ENCODE results near the gene HSDL1. TPM values are rescaled to one million over a fixed set of nuclear protein-coding genes. Genes with fewer than 3 reads are reported as not detected.

The HSDL1 gene
- total and polyA plus RNA-seq, 7 donors: 11.7 to 39.3 (median 20.4) TPM

GRCh38 chr16:84183572-84183875, 38.5 kb upstream of the HSDL1 start:
- no peaks in the 10 kb centered on the region for H3K9me3 ChIP-seq
- no peak for ATAC-seq
- 87 to 95% (median 91%) methylated on average over 5 of the region's 5 CpGs for WGBS, 3 donors
- no peak overlapping the region for H3K27ac ChIP-seq
- TF ChIP-seq CTCF (IDR thresholded peaks at IDR 0.05): no peak
- no peaks in the 10 kb centered on the region for H3K27me3 ChIP-seq (ENCODE audit: insufficient read depth in 3 of 3, low read length in 2 of 3)
- peaks cover 11% of the 10 kb centered on the region for H3K4me1 ChIP-seq
- peaks cover 6 to 60% of the 10 kb centered on the region in 2 donors for H3K36me3 ChIP-seq (ENCODE audit: insufficient read depth in 1 of 2, low read depth in 1 of 2)
- intact Hi-C loops (cut with DNase I): loop anchor here (10.0 kb wide), 2 partner anchors 219 to 229 kb away; partner anchors contain the start of genes NECAB2 (in 1 of the 2) and OSGIN1 (in 1 of the 2)
- DNase-seq: no peak
- no peak overlapping the region for H3K4me3 ChIP-seq

- DNase-seq (no peak), ATAC-seq (no peak)
- TF ChIP-seq CTCF (IDR thresholded peaks at IDR 0.05): no peak
- H3K9me3 ChIP-seq: no peaks in the 10 kb centered on the region
- H3K4me1 ChIP-seq: peaks cover 11% of the 10 kb centered on the region
- H3K4me3 ChIP-seq: no peak overlapping the region
- intact Hi-C loops (cut with DNase I): loop anchor here (10.0 kb wide), 2 partner anchors 218 to 228 kb away; partner anchors contain the start of genes NECAB2 (in 1 of the 2) and OSGIN1 (in 1 of the 2)
- peaks cover 6 to 62% of the 10 kb centered on the region in 2 donors for H3K36me3 ChIP-seq (ENCODE audit: insufficient read depth in 1 of 2, low read depth in 1 of 2)
- H3K27ac ChIP-seq: no peak overlapping the region
- WGBS, 3 donors: 94 to 95% (median 95%) methylated on average over 26 of the region's 26 CpGs
- H3K27me3 ChIP-seq (ENCODE audit: insufficient read depth in 3 of 3, low read length in 2 of 3): no peaks in the 10 kb centered on the region
Observed at GRCh38 chr16:84182680-84183571, 37.9 kb upstream of the HSDL1 start.

GRCh38 chr16:84182104-84182503, 37.1 kb upstream of the HSDL1 start:
- H3K4me1 ChIP-seq: peaks cover 16% of the 10 kb centered on the region
- peaks cover 6 to 62% of the 10 kb centered on the region in 2 donors for H3K36me3 ChIP-seq (ENCODE audit: insufficient read depth in 1 of 2, low read depth in 1 of 2)
- WGBS, 3 donors: 93 to 95% (median 94%) methylated on average over 18 of the region's 18 CpGs
- no peak for ATAC-seq
- TF ChIP-seq CTCF (IDR thresholded peaks at IDR 0.05): no peak
- no peaks in the 10 kb centered on the region for H3K27me3 ChIP-seq (ENCODE audit: insufficient read depth in 3 of 3, low read length in 2 of 3)
- H3K4me3 ChIP-seq: no peak overlapping the region
- no peaks in the 10 kb centered on the region for H3K9me3 ChIP-seq
- no peak overlapping the region for H3K27ac ChIP-seq
- intact Hi-C loops (cut with DNase I): loop anchor here (10.0 kb wide), 2 partner anchors 217 to 227 kb away; partner anchors contain the start of genes NECAB2 (in 1 of the 2) and OSGIN1 (in 1 of the 2)
- DNase-seq: no peak

GRCh38 chr16:84181144-84181915, 36.4 kb upstream of the HSDL1 start:
- peaks cover 6 to 62% of the 10 kb centered on the region in 2 donors for H3K36me3 ChIP-seq (ENCODE audit: insufficient read depth in 1 of 2, low read depth in 1 of 2)
- no peak for TF ChIP-seq CTCF (IDR thresholded peaks at IDR 0.05)
- DNase-seq (no peak), ATAC-seq (no peak)
- H3K4me3 ChIP-seq: no peak overlapping the region
- H3K9me3 ChIP-seq: no peaks in the 10 kb centered on the region
- H3K27me3 ChIP-seq (ENCODE audit: insufficient read depth in 3 of 3, low read length in 2 of 3): no peaks in the 10 kb centered on the region
- intact Hi-C loops (cut with DNase I): loop anchor here (10.0 kb wide), 2 partner anchors 217 to 227 kb away; partner anchors contain the start of genes NECAB2 (in 1 of the 2) and OSGIN1 (in 1 of the 2)
- H3K4me1 ChIP-seq: peaks cover 20% of the 10 kb centered on the region
- no peak overlapping the region for H3K27ac ChIP-seq
- WGBS, 3 donors: 85 to 93% (median 92%) methylated on average over 40 to 41 of the region's 41 CpGs
